Right lobe of liver (tissue), 4 donors: ENCODE results near the gene HIF3A.

ENCODE experiments used
- CTCF ChIP-seq, 4 donors: fragments of 200-600 bp in 3 of 4; fragments of 450-650 bp in 1 of 4; IDR thresholded peaks; one replicate each; pipeline versions ENCODE4 v1.5.1 to v1.8.0; 2016 to 2022; ENCODE audit warnings: antibody characterized with exemption in 4 of 4, mild to moderate bottlenecking in 2 of 4
- POLR2A ChIP-seq: fragments of 450-650 bp; IDR thresholded peaks from one replicate; pipeline ENCODE4 v1.6.1; 2017; ENCODE audit warnings: antibody characterized with exemption, mild to moderate bottlenecking
- donor health status: DM: no; HTN: no; CAD: no.
- donor health status: DM: no; HTN: no; CAD: no.
- donor health status: DM: no; HTN: yes; CAD: no.

GRCh38 chr19:46373491-46374359, 76.9 kb downstream of the HIF3A start:
- TF ChIP-seq CTCF (IDR thresholded peaks at IDR 0.05) = peak in 1 of 4 donors; percentile 13
- TF ChIP-seq POLR2A = no peak
